AG20443 (cell line): Measurements from ENCODE around the gene MAF.

Experiments used
- DNase-seq: peaks from one replicate; pipeline ENCODE4 v3.0.0; 2012; ENCODE audit warnings: low spot score, mixed read lengths

Gene MAF

DNA sequence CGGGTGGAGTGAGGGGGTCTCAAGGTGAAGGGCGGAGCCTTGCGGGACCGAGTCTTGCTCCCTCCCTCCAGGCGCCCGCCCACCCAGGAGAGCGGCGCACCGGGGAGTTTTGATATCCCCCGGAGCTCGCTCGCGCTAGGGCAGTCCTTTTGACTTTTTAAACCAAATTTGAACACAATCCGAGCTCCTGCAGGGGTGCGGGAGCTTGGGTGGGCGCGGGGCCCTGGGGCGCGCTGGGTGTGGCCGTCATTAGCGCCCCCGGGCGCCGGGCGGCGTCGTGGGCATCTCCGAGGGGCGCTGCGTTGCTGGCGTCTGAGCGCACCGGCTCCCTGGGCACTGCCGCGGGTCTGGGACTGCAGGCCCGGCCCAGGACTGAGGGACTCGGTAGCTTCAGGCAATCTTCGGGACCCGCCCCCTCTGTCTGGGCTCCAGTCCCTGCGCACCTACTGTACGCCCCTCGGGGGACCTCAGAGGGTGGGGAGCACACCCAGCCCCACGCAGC lies 10.9 kb downstream of the MAF start:
- no peak for DNase-seq

GRCh38 chr16:79587897-79588296 lies 12.6 kb downstream of the MAF start:
- no peak for DNase-seq

DNA sequence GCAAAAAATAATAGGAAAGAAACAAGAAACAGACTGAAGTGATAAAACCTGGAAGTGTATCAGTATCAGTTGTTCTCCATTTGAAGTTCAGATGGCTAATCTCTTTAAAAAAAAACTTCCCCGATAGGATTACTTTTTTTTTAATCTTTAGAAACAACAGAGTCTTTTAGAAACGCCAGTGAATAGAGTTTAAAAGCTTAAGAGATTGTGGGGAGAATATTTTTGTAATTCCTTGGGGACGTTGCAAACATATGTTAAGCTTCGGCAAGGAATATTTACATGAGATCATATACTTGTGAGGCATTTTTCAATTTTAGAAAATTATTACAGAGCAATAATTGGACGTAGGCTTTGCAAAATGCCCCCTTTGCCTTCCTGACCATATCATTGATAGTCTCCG lies 13.2 kb downstream of the MAF start:
- no peak for DNase-seq

DNA sequence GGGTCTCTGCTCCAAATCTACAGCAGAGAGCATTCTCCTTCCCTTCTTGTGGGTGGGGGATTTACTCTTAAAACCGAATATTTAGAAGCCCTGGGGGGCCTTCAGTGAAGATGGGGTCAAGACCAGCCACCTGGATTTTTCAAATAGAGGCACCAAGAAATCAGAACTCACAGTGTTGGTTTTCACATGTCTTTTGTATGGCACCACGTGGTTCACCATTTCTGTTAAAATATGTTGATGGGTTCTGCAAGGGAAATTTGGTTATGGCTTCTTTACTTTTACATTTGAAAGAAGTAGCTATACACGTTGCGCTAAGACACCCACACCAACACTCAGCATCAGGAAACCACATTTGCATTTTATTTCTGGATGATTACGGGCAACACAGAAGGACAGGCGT lies 17.7 kb downstream of the MAF start:
- DNase-seq, result no peak

- DNase-seq, result no peak
Measured at GRCh38 chr16:79580453-79581191, 19.9 kb downstream of the MAF start.

DNA sequence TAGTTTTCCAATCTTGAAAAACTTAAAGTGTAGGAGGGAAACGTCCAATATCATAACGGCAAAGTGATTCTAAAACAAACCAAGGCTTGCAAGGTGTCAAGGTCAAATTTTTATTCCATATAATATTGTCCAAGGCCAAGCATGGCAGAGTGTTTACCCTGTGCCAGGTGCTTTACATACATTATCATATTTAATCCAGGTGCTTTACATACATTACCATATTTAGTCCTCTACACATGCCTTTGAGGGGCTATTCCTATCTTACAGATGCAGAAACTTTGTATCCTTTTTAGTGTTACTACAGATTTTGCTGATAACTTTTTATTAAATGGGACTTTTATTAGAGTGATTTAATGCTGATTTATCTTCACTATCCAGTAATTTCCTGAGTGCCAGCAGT lies 23.9 kb downstream of the MAF start:
- no peak for DNase-seq

GRCh38 chr16:79573884-79574283 lies 26.7 kb downstream of the MAF start:
- DNase-seq, result no peak

DNA sequence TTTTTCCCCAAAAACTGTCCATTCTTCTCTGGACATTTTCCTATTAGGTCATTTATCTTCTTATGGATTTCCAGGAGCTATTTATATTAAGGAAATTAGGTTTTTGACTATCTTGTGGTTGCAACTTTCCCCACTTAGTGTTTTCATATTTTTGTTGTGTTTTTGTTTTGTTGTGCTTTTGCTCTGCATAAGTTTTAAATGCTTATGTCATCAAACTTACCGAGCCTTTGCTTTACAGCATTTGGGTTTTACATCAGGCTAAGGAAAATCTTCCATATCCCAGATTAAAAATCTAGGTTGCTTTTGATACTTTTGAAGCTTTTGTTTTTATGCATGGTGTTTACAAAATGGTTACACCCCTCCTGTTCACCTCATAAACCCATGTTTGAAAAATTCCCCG lies 27.5 kb downstream of the MAF start:
- no peak for DNase-seq

GRCh38 chr16:79571903-79572535 lies 28.5 kb downstream of the MAF start:
- DNase-seq, result no peak

DNA sequence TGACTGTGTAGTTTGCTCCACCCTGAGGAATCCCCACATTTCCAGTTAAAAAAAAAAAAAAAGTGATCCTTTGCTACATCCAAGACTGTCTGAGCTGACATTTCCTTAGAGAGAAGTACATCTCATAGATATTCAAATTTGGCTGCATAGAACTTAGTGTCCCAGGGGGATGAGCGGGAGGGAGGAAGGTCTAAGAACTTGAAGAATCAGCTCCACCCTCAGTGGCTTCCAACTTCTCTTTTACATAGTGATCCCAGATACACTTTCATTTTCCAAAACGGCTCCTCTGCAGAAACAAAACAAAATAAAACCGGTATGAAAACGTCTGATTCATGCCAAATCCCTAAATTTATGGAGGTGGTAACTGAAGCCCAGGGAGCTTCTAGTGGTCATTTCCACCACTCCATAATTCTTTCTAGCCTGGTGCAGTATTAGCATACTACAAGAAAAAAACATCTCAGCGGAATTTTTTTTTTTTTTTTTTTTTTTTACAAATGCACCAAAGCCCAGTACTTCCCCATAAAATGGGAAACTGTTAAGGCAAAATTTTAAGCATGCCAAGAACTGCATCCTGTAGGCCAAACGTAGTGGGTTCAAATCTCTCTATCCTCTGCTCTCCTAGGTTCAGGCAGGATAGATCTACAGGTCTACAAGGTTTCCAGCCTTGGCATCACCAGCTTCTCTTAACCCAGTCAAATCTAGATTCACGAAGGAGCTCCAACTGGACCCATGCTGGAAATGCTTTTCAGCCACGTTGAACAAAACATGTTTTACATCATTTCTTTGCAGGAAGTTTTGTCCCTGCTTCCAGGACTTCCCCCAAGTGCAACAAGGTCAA lies 29.3 kb downstream of the MAF start:
- DNase-seq, result no peak

GRCh38 chr16:79564671-79565107 lies 35.8 kb downstream of the MAF start:
- DNase-seq, result no peak

GRCh38 chr16:79563921-79564320 lies 36.6 kb downstream of the MAF start:
- no peak for DNase-seq

GRCh38 chr16:79562166-79562823 lies 38.2 kb downstream of the MAF start:
- DNase-seq, result no peak

GRCh38 chr16:79561729-79562128 lies 38.8 kb downstream of the MAF start:
- no peak for DNase-seq

GRCh38 chr16:79560923-79561322 lies 39.6 kb downstream of the MAF start:
- DNase-seq, result no peak

DNA sequence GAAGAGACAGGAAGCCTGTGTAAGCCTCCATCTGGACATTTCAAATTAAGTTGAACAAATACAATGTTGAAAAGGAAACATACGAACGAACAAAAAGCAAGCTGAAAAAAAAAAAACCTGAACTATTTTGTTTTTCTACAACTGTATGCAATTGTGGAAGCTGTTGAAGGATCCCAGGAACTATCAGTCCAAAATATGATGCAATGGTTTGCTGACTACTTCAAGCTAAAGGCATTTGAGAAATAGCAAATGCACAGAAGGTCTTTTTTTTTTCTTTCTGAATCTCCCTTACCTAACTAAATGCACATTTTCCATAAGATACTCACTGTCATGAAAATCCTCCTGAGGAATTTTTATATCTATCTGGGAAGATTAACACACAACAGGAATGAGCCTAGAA lies 40.2 kb downstream of the MAF start:
- DNase-seq, result no peak

GRCh38 chr16:79559532-79559931 lies 41.0 kb downstream of the MAF start:
- DNase-seq, result no peak

- no peak for DNase-seq
Measured at GRCh38 chr16:79557421-79557820, 43.1 kb downstream of the MAF start.

DNA sequence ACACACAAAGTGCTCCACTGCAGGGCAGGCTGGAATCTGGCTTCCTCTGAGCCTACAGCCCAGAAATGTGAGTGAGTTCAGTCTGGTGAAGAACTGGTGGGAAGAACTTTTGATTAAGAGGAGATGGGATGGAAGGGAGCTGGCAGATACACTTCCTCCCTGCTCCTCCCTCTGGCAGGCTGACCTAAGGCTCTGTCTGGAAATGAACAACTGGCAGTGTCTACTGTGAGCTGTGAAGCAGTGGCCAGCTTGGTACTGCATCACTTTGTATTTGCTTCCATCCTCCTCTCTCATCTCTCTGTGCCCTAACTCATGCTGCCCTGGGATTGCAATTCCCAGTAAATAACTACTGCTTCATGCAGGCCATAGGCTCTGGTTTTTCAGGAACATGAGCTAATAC lies 45.6 kb downstream of the MAF start:
- DNase-seq, result no peak

- DNase-seq, result no peak
Measured at GRCh38 chr16:79550373-79550772, 50.2 kb downstream of the MAF start.

DNA sequence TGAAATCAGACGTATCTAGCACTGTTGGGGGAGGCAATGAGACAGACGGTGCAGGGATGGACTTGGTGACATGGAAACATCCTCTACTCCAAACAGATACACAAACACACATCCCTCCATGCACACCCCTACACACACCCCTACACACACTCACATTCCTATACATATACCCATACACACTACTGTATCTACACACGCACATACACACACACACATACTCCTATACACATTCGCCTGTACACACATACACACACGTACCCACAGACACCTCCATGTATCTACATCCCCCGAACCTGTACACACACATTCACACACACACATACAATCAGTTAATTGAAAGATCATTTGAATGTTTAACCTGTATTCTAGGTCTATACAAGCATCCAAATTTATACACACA lies 53.5 kb downstream of the MAF start:
- DNase-seq, result no peak
